HepG2 (cell line): ENCODE data around the gene CDC42SE1. TPM values are rescaled to one million over a fixed set of nuclear protein-coding genes. Genes with fewer than 3 reads are reported as not detected.

Experiments
- ATF2 ChIP-seq: sonication (generic); formaldehyde crosslinking; IDR thresholded peaks from 2 replicates; pipeline ENCODE4 v1.4.0; 2020; ENCODE audit warnings: missing genetic modification reagents
- ETV5 ChIP-seq: IDR thresholded peaks from 2 replicates; pipeline ENCODE4 v1.6.1; 2018; ENCODE audit warnings: missing biosample characterization, missing genetic modification reagents, inconsistent platforms, borderline replicate concordance
- GATAD2A ChIP-seq: IDR thresholded peaks from 2 replicates; pipeline ENCODE4 v1.6.1; 2016
- MXI1 ChIP-seq: IDR thresholded peaks from 3 replicates; pipeline ENCODE4 v1.6.1; 2012; ENCODE audit warnings: low read depth, low read length, inconsistent platforms, borderline replicate concordance
- NCOA1 ChIP-seq: sonication (generic); formaldehyde crosslinking; IDR thresholded peaks from 2 replicates; pipeline ENCODE4 v1.9.0; 2021; ENCODE audit warnings: missing genetic modification reagents
- PHF21A ChIP-seq: sonication (generic); formaldehyde crosslinking; IDR thresholded peaks from 2 replicates; pipeline ENCODE4 v1.5.0; 2020; ENCODE audit warnings: mild to moderate bottlenecking, missing genetic modification reagents
- RAD21 ChIP-seq: fragments of 450-650 bp; formaldehyde crosslinking; IDR thresholded peaks from 2 replicates; pipeline ENCODE4 v1.5.0; 2020; ENCODE audit warnings: mild to moderate bottlenecking
- SMARCC2 ChIP-seq: fragments of 450-650 bp; IDR thresholded peaks from 2 replicates; pipeline ENCODE4 v1.6.1; 2017; ENCODE audit warnings: antibody characterized with exemption, mild to moderate bottlenecking
- TBX2 ChIP-seq: sonication (generic); formaldehyde crosslinking; IDR thresholded peaks from 2 replicates; pipeline ENCODE4 v1.5.0; 2020; ENCODE audit warnings: missing genetic modification reagents, mild to moderate bottlenecking, borderline replicate concordance
- ZNF468 ChIP-seq: sonication (generic); formaldehyde crosslinking; IDR thresholded peaks from 2 replicates; pipeline ENCODE4 v1.8.0; 2022; ENCODE audit warnings: mild to moderate bottlenecking, moderate library complexity, missing genetic modification reagents
- ZNF850 ChIP-seq: sonication (generic); formaldehyde crosslinking; conservative IDR thresholded peaks from 2 replicates; pipeline ENCODE4 v1.9.0; 2021; ENCODE audit warnings: mild to moderate bottlenecking, missing genetic modification reagents
- ZZZ3 ChIP-seq: sonication (generic); formaldehyde crosslinking; IDR thresholded peaks from 2 replicates; pipeline ENCODE4 v1.4.0; 2020; ENCODE audit warnings: missing genetic modification reagents, mild to moderate bottlenecking, borderline replicate concordance
- polyA plus RNA-seq, 8 experiments: library from polyadenylated mRNA; depleted of rRNA in 3 of 8; stranded (reverse) in 7 of 8; unstranded in 1 of 8; fragments of >200 nt; fragmentation: Illumina TruSeq in 4 of 8; extraction: Trizol in 4 of 8; gene quantifications; 2 replicates each; pipeline versions ENCODE4 v1.2.1 to v1.2.3, GENCODE V29; 2011 to 2016; ENCODE audit warnings: low read depth in 4 of 8, missing spikeins in 1 of 8, mixed read lengths in 1 of 8; ENCODE audit not compliant: insufficient read depth in 1 of 8
- total RNA-seq, 5 experiments: library from RNA; depleted of rRNA; stranded (reverse); fragments of >200 nt; fragmentation: Illumina TruSeq; extraction: Trizol; gene quantifications; 2 replicates each; pipeline ENCODE4 v1.2.3, GENCODE V29; 2016; ENCODE audit warnings: low read depth in 1 of 5
- TF ChIP-seq, protein P1 (sequence below): sonication (generic); formaldehyde crosslinking; IDR thresholded peaks from one replicate; pipeline ENCODE4 v1.5.1; 2020; ENCODE audit warnings: mild to moderate bottlenecking, missing genetic modification reagents; ENCODE audit errors: not compliant biosample characterization
- TF ChIP-seq, protein P2 (sequence below): sonication (generic); formaldehyde crosslinking; IDR thresholded peaks from 2 replicates; pipeline ENCODE4 v1.5.1; 2020; ENCODE audit warnings: mild to moderate bottlenecking, missing genetic modification reagents, moderate library complexity

Gene CDC42SE1
- total and polyA plus RNA-seq, 2 of the 13 experiments (the other 11 are each of a cell fraction or from before 2014, with no cell fraction given) = 17.6 to 17.9 TPM

GRCh38 chr1:151008244-151009205 is 50.9 kb downstream of the CDC42SE1 start, which contains the start of gene PRUNE1 (continued):
- TF ChIP-seq ETV5 (CRISPR knock-in tag) = no peak; the same call in 1 of the 2 replicates
- no peak for TF ChIP-seq SMARCC2
- no peak for TF ChIP-seq ZNF468 (CRISPR knock-in tag)
- TF ChIP-seq GATAD2A (CRISPR knock-in tag) = no peak; the same call in none of the 2 replicates
- TF ChIP-seq, protein P1, sequence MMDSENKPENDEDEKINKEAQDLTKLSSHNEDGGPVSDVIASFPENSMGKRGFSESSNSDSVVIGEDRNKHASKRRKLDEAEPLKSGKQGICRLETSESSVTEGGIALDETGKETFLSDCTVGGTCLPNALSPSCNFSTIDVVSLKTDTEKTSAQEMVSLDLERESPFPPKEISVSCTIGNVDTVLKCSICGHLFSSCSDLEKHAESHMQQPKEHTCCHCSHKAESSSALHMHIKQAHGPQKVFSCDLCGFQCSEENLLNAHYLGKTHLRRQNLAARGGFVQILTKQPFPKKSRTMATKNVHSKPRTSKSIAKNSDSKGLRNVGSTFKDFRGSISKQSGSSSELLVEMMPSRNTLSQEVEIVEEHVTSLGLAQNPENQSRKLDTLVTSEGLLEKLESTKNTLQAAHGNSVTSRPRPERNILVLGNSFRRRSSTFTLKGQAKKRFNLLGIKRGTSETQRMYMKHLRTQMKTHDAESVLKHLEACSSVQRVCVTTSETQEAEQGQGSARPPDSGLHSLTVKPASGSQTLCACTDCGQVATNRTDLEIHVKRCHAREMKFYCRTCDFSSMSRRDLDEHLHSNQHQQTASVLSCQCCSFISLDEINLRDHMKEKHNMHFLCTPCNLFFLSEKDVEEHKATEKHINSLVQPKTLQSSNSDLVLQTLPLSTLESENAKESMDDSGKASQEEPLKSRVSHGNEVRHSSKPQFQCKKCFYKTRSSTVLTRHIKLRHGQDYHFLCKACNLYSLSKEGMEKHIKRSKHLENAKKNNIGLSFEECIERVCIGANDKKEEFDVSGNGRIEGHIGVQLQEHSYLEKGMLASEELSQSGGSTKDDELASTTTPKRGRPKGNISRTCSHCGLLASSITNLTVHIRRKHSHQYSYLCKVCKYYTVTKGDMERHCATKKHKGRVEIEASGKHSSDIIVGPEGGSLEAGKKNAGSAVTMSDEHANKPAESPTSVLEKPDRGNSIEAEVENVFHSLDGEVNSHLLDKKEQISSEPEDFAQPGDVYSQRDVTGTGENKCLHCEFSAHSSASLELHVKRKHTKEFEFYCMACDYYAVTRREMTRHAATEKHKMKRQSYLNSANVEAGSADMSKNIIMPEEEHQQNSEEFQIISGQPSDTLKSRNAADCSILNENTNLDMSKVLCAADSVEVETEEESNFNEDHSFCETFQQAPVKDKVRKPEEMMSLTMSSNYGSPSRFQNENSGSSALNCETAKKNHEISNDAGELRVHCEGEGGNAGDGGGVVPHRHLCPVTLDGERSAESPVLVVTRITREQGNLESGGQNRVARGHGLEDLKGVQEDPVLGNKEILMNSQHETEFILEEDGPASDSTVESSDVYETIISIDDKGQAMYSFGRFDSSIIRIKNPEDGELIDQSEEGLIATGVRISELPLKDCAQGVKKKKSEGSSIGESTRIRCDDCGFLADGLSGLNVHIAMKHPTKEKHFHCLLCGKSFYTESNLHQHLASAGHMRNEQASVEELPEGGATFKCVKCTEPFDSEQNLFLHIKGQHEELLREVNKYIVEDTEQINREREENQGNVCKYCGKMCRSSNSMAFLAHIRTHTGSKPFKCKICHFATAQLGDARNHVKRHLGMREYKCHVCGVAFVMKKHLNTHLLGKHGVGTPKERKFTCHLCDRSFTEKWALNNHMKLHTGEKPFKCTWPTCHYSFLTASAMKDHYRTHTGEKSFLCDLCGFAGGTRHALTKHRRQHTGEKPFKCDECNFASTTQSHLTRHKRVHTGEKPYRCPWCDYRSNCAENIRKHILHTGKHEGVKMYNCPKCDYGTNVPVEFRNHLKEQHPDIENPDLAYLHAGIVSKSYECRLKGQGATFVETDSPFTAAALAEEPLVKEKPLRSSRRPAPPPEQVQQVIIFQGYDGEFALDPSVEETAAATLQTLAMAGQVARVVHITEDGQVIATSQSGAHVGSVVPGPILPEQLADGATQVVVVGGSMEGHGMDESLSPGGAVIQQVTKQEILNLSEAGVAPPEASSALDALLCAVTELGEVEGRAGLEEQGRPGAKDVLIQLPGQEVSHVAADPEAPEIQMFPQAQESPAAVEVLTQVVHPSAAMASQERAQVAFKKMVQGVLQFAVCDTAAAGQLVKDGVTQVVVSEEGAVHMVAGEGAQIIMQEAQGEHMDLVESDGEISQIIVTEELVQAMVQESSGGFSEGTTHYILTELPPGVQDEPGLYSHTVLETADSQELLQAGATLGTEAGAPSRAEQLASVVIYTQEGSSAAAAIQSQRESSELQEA = peak; percentile 56
- TF ChIP-seq MXI1 = peak; percentile 73; the same call in 1 of the 3 replicates
- TF ChIP-seq NCOA1 (CRISPR knock-in tag) = no peak
- TF ChIP-seq ZNF850 = no peak
- TF ChIP-seq, protein P2, sequence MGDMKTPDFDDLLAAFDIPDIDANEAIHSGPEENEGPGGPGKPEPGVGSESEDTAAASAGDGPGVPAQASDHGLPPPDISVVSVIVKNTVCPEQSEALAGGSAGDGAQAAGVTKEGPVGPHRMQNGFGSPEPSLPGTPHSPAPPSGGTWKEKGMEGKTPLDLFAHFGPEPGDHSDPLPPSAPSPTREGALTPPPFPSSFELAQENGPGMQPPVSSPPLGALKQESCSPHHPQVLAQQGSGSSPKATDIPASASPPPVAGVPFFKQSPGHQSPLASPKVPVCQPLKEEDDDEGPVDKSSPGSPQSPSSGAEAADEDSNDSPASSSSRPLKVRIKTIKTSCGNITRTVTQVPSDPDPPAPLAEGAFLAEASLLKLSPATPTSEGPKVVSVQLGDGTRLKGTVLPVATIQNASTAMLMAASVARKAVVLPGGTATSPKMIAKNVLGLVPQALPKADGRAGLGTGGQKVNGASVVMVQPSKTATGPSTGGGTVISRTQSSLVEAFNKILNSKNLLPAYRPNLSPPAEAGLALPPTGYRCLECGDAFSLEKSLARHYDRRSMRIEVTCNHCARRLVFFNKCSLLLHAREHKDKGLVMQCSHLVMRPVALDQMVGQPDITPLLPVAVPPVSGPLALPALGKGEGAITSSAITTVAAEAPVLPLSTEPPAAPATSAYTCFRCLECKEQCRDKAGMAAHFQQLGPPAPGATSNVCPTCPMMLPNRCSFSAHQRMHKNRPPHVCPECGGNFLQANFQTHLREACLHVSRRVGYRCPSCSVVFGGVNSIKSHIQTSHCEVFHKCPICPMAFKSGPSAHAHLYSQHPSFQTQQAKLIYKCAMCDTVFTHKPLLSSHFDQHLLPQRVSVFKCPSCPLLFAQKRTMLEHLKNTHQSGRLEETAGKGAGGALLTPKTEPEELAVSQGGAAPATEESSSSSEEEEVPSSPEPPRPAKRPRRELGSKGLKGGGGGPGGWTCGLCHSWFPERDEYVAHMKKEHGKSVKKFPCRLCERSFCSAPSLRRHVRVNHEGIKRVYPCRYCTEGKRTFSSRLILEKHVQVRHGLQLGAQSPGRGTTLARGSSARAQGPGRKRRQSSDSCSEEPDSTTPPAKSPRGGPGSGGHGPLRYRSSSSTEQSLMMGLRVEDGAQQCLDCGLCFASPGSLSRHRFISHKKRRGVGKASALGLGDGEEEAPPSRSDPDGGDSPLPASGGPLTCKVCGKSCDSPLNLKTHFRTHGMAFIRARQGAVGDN (CRISPR knock-in tag) = peak; percentile 90
- TF ChIP-seq ATF2 = 0 out of 2 replicates have a peak, but pooled peaks have one; percentile 10
- TF ChIP-seq TBX2 (CRISPR knock-in tag) = peak; percentile 60; the same call in 1 of the 2 replicates
- TF ChIP-seq ZZZ3 (CRISPR knock-in tag) = no peak
- TF ChIP-seq RAD21 (CRISPR knock-in tag) = 0 out of 2 replicates have a peak, but pooled peaks have one; percentile 4
- no peak for TF ChIP-seq PHF21A (CRISPR knock-in tag)
